Coronary artery (tissue), 2 donors: ENCODE measurements around the gene SKIDA1.

ENCODE experiments used
- DNase-seq: peaks from one replicate; pipeline ENCODE4 v3.0.0-alpha.2; 2017; ENCODE audit warnings: low spot score
- H3K27ac ChIP-seq, 2 donors: fragments of 200-600 bp; sonication (generic); one replicate each; pipeline ENCODE4 v1.5.1; 2016 to 2019
- H3K4me3 ChIP-seq: fragments of 200-600 bp; sonication (generic); 2 replicates; pipeline ENCODE4 v1.5.1; 2016; ENCODE audit warnings: mild to moderate bottlenecking, moderate library complexity
- TF ChIP-seq, protein P1 (sequence below): fragments of 200-600 bp; sonication (generic); IDR thresholded peaks from one replicate; pipeline ENCODE4 v1.5.1; 2019; ENCODE audit warnings: antibody characterized with exemption

The SKIDA1 gene

DNA sequence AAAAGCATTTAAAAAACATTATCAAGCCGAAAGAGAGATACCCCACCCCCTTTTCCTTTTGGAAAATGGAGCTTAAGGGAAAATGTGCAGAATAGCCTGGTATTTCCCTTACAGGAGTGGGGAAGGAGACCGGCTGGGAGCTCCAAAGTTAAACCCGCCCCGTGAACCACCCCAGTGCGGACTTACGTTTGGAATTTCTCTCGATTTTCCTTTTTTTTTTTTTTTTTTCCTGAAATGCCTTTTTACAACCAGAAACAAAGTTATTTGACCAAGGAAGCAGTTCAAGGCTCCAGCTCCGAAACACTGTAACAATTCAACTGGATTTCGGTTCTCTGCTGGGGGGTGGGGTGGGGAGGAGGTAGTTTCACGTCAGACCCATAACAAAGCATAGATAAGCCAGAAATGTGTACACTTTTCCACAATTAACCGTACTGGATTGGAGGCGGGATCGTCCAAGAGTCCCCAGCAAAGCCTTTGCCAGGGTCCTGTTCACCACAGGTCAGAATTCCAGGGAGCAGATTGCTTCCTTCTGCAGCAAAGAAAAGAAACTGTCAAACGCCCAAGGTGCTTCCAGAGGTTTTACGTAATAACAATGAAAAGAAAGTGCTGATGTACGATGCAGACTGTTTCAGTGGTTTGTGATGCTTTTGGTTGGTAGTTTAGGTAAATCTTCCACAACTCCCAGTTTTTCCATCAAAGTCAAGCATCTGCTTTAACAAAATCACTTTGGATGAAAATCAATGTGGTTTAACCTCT, 6.7 kb downstream of the SKIDA1 start:
- TF ChIP-seq, protein P1, sequence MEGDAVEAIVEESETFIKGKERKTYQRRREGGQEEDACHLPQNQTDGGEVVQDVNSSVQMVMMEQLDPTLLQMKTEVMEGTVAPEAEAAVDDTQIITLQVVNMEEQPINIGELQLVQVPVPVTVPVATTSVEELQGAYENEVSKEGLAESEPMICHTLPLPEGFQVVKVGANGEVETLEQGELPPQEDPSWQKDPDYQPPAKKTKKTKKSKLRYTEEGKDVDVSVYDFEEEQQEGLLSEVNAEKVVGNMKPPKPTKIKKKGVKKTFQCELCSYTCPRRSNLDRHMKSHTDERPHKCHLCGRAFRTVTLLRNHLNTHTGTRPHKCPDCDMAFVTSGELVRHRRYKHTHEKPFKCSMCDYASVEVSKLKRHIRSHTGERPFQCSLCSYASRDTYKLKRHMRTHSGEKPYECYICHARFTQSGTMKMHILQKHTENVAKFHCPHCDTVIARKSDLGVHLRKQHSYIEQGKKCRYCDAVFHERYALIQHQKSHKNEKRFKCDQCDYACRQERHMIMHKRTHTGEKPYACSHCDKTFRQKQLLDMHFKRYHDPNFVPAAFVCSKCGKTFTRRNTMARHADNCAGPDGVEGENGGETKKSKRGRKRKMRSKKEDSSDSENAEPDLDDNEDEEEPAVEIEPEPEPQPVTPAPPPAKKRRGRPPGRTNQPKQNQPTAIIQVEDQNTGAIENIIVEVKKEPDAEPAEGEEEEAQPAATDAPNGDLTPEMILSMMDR: no peak
- DNase-seq: no peak
- H3K4me3 ChIP-seq: peak overlapping the region; percentile 70
- H3K27ac ChIP-seq: peak overlapping the region; percentile 63 to 74

DNA sequence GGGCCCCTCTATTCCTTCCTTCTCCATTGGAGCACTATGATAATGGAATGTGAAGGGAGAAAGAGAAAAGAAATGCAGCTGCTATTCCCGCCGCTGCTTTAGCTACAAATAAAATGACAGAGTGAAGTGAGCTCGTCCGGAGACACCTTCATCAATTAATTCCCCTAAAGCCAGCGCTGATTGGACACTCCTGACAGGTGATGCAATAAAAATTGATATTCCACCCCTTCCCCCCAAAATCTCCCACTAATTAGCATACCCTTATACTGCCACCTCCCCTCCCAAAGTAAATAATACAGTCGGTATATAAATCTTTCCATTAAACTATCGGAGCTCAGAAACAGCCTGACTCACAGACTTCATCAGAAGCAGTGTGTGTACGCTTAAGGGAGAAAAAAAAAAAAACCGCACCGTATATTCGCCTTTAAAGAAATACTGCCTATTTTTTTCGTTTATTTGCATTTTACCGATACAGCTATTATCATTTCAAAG, 7.3 kb downstream of the SKIDA1 start:
- Histone ChIP-seq H3K4me3 (peak overlapping the region; percentile 70), H3K27ac (peak overlapping the region in 1 of 2 donors; percentile 78)
- DNase-seq: no peak
- TF ChIP-seq, protein P1: no peak

DNA sequence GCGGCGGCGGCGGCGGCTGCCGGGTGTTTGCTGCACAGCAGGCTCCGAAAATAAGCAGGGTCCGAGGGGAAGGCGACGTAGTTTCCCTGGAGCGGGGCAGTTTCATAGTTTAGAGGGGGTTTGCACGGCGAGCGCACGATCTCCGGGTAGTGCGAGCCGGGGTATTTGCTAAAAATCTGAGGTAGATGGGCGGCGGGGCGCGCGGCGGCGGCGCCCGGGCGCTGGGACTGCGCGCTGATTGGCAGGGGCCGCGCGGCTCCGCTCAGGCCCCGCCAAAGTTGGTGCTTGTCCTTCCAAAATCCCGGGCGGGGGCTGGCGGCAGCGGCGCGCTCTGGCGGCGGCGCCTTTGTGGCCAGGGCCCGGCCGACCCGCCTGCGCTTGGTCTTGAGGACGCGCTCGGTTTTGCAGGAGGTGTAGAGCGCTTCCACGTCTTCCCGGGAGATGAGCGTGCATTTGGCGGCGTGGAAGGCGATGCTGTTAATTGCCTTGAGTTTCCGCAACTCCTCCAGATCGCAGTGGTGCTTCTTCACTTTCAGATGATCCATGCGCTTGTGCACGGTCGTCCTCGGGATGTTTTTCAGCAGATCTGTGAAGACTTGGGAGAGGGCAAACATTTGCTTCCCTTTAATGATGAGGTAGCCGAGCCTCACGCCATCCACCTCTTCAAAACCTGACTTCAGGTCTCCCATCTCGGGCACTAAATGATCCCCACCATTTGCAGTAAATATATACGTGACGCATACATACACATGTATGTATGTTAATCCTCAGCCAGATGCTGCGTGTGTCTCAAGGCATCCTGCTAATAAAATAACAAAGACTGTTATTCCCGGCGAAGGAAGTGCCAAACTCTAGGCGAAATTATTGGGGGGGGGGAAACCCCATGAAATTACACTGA, 8.1 kb downstream of the SKIDA1 start:
- TF ChIP-seq, protein P1: no peak
- H3K4me3 ChIP-seq: peak overlapping the region; percentile 70
- DNase-seq: no peak
- peak overlapping the region; percentile 24 to 78 for H3K27ac ChIP-seq

DNA sequence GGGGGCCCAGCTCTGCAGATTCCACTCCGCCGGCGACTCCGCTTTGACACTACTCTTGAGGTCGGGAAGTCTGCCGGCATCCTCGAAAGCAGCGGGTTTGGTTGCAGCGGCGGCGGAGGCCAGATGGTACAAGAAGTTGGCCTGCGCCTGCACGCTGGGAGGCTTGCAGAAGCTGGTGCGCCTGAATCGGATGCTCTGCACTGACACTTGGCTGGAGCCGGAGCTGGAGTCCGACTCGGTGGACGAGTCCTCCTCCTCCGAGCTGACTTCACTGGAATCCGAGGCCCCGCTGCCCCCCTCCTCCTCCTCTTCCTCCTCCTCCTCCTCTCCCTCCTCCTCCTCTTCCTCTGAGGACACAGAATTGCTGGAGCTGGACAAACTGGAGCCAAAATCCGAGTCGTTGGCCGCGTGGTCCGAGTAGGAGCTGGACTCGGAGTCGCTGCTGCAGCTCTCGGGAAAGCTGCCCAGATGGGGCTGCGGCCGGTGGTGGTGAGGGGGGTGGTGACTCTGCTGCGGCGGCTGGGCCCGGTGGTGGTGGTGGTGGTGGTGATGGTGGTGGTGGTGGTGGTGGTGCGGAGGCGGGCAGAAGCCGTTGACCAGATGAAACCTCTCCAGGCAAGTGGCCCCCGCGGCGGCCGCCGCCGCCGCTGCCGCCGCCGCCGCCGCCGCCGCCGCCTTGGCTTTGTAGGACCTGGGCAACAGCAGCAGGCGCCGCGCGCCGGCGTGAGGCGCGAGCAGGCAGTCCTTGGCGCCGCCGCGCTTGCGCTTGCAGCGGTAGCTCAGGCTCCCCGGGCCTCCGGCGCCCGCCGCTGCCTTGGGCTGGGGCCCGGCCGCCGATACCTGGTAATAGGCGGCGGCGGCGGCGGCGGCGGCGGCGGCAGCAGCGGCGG, 9.0 kb downstream of the SKIDA1 start:
- H3K27ac ChIP-seq: peak overlapping the region in 1 of 2 donors; percentile 78
- peak overlapping the region; percentile 70 for H3K4me3 ChIP-seq
- DNase-seq: peak; percentile 76
- TF ChIP-seq, protein P1: no peak

DNA sequence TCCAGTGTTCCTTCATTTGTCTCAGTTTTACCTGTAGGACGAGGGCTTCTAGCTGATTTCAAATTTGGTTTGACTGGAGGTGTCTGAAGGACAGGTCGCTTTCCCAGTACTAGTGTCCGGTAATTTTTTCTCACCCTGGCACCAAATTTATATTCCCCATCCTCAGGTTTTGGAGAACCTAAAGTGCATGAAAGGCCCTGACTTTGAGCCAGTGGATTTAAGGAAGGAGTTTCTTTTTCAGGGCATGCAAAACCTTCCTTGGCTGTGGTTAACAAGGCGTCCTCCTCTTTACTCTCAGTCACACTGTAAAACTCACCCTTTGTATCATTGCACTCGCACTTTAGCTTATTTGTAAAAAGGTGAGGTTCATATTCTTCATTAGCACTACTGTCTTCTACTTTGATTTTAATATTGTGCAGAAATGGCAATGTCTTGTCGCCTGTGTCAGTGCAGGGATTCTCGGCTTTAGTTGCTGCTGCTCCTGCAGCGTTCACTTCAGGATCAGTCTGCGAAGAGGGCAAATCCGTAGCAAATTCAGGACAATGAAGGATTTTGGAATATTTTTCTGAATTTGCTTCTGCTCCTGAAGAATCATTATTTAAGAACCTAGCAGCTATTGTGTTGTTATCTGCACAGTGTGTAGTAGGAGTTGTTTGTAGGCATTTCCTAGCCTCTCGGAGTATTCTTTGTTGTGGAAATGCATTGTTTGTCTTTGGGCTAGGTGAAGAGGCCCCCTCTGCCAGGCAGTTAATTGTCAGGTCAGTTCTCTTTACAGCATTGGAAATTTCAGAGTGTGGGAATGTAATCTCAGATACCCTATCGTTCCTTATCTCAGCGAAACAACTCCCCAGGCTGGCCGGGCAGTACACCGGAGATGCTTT, 9.9 kb downstream of the SKIDA1 start:
- TF ChIP-seq, protein P1: no peak
- DNase-seq: no peak
- H3K27ac ChIP-seq: peak overlapping the region in 1 of 2 donors; percentile 78
- peak overlapping the region; percentile 70 for H3K4me3 ChIP-seq
